GM12873 (cell line): ENCODE measurements around the gene RASGRP2.

ENCODE experiments used
- CTCF ChIP-seq: IDR thresholded peaks from 2 replicates; pipeline ENCODE4 v1.5.1; 2012; ENCODE audit warnings: low read depth, mild to moderate bottlenecking, moderate library complexity, low read length, control low read depth; ENCODE audit not compliant: insufficient read depth; ENCODE audit errors: missing control alignments

Gene RASGRP2

GRCh38 chr11:64743591-64744543, at the start of gene RASGRP2:
Gene RASGRP2 (minus strand): TSS chr11:64744142. CDS start chr11:64742866, 1,276 bp downstream.
- TF ChIP-seq CTCF: peak; percentile 72

- no peak for TF ChIP-seq CTCF
Measured at GRCh38 chr11:64792482-64792881, 48.5 kb upstream of the RASGRP2 start.

- no peak for TF ChIP-seq CTCF
Measured at GRCh38 chr11:64791781-64792291, 47.9 kb upstream of the RASGRP2 start.

- TF ChIP-seq CTCF: no peak
Measured at GRCh38 chr11:64790205-64791095, 46.5 kb upstream of the RASGRP2 start.

GRCh38 chr11:64789331-64790204, 45.6 kb upstream of the RASGRP2 start:
- TF ChIP-seq CTCF: no peak

- no peak for TF ChIP-seq CTCF
Measured at GRCh38 chr11:64788321-64789215, 44.6 kb upstream of the RASGRP2 start.
